Urothelium cell line (cell line): ENCODE measurements around the gene NLK.
"Not testable (repeated sequence)": the region's sequence is repeated elsewhere in the genome, so short reads cannot be mapped to it uniquely, and the experiment has no call there.

Experiments used
- DNase-seq: peaks from one replicate; pipeline ENCODE4 v3.0.0; 2011; ENCODE audit warnings: low spot score, mixed read lengths
- FAIRE-seq: peaks from 2 replicates; lab custom pipeline; 2011; peaks lifted over from hg19 to GRCh38; lab: Jason Lieb, UNC

The NLK gene

GRCh38 chr17:28186472-28186871 is 144.0 kb downstream of the NLK start:
- not testable (repeated sequence) for FAIRE-seq

GRCh38 chr17:28187931-28188330 is 145.5 kb downstream of the NLK start:
- DNase-seq (no peak), FAIRE-seq (no peak)

More at GRCh38 chr17:28186472-28186871, 144.0 kb downstream of the NLK start:
- DNase-seq, result not testable (repeated sequence)

- no peak for FAIRE-seq
- no peak for DNase-seq
Observed at GRCh38 chr17:28188841-28189263, 146.4 kb downstream of the NLK start.

GRCh38 chr17:28189667-28190066 is 147.2 kb downstream of the NLK start:
- DNase-seq, result no peak
- no peak for FAIRE-seq

GRCh38 chr17:28191018-28191417 is 148.5 kb downstream of the NLK start:
- FAIRE-seq, result no peak
- DNase-seq, result no peak

GRCh38 chr17:28193241-28193640 is 150.8 kb downstream of the NLK start:
- DNase-seq (no peak), FAIRE-seq (no peak)

- DNase-seq, result no peak
- FAIRE-seq, result no peak
Observed at GRCh38 chr17:28194382-28194781, 151.9 kb downstream of the NLK start.

- DNase-seq (no peak), FAIRE-seq (no peak)
Observed at GRCh38 chr17:28196636-28197035, 154.2 kb downstream of the NLK start.

GRCh38 chr17:28199115-28199514 is 156.6 kb downstream of the NLK start:
- FAIRE-seq, result no peak
- DNase-seq, result no peak

GRCh38 chr17:28199728-28200127 is 157.3 kb downstream of the NLK start:
- FAIRE-seq (no peak), DNase-seq (no peak)

GRCh38 chr17:28201315-28201714 is 158.8 kb downstream of the NLK start:
- DNase-seq, result no peak
- FAIRE-seq, result no peak

- DNase-seq, result no peak
- FAIRE-seq, result no peak
Observed at GRCh38 chr17:28204244-28204643, 161.8 kb downstream of the NLK start.

GRCh38 chr17:28204751-28205150 is 162.3 kb downstream of the NLK start:
- FAIRE-seq (peak; percentile 91), DNase-seq (peak; percentile 40)

- no peak for FAIRE-seq
- DNase-seq, result no peak
Observed at GRCh38 chr17:28206292-28206691, 163.8 kb downstream of the NLK start.

GRCh38 chr17:28211811-28212210 is 169.3 kb downstream of the NLK start:
- DNase-seq, result no peak
- no peak for FAIRE-seq

- not testable (repeated sequence) for FAIRE-seq, DNase-seq
Observed at GRCh38 chr17:28213578-28213977, 171.1 kb downstream of the NLK start.

- DNase-seq (no peak), FAIRE-seq (no peak)
Observed at GRCh38 chr17:28216052-28216451, 173.6 kb downstream of the NLK start.

GRCh38 chr17:28216528-28216927 is 174.1 kb downstream of the NLK start:
- DNase-seq, result no peak
- no peak for FAIRE-seq

GRCh38 chr17:28219771-28220170 is 177.3 kb downstream of the NLK start:
- DNase-seq (no peak), FAIRE-seq (no peak)

- FAIRE-seq (peak; percentile 66), DNase-seq (no peak)
Observed at GRCh38 chr17:28221751-28222414, 179.4 kb downstream of the NLK start.

- DNase-seq (no peak), FAIRE-seq (no peak)
Observed at GRCh38 chr17:28225271-28225670, 182.8 kb downstream of the NLK start.

GRCh38 chr17:28225867-28226266 is 183.4 kb downstream of the NLK start:
- no peak for FAIRE-seq

More at GRCh38 chr17:28225867-28226266, 183.4 kb downstream of the NLK start:
- no peak for DNase-seq
